Activated CD8-positive, alpha-beta memory T cell treated with anti-CD3 and anti-CD28 coated beads, Interleukin-2, amount 50 U/mL, for 48 hours (primary cell): Measurements from ENCODE around the gene NUDT3.
"Not testable (repeated sequence)": the region's sequence is repeated elsewhere in the genome, so short reads cannot be mapped to it uniquely, and the experiment has no call there.

Experiments
- DNase-seq: peaks from one replicate; pipeline ENCODE4 v3.0.0-alpha.2; 2020

NUDT3 gene

DNA sequence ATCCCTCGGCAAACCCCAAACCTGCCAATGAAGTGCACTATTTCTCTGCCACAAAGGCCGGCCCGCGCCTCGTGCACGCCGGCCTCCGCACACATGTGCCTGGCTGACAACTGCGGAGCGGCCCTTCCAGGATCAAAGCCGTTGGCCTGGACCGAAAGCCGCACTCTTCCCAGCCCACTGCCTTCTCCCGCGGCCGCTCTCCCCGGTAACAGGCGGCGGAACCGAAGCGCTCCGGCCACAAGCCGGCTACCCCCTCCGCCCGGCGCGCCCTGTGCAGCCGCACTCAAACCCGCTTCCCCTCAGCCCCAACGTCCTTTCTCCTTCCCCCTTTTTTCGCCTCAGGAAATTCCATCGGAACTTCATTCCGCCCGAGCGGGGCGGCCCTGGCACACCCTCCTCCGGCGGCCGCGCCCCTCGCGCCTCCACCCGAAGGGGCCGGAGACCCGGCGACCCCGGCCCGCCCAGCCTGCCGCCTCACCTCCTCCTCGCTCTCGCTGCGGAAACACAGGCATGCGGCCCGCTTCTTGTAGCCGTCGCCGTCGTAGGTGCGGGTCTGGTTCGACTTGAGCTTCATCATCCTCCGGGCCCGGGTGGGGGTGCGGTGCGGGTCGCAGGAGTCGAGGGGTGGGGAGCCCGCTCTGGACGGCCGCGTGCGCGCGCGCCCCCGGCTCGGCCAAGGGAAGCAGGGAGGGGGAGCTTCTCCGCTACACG is 528 bp downstream of the NUDT3 start:
- DNase-seq: peak; percentile 85

DNA sequence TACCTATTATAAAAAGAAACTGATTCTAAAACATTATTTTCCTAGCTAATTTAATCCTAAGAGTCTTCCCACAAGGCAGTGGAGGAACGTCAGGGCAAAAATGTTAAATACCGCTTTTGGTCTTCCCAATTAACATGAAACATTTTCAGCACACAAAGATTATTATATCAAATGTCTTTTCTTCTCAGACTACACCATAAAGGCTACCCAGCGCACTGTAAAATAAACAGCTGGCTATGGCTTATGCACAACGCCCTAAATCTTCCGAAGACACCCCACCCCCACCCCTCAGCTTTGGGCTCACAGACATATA is 1.0 kb downstream of the NUDT3 start:
- DNase-seq: no peak

DNA sequence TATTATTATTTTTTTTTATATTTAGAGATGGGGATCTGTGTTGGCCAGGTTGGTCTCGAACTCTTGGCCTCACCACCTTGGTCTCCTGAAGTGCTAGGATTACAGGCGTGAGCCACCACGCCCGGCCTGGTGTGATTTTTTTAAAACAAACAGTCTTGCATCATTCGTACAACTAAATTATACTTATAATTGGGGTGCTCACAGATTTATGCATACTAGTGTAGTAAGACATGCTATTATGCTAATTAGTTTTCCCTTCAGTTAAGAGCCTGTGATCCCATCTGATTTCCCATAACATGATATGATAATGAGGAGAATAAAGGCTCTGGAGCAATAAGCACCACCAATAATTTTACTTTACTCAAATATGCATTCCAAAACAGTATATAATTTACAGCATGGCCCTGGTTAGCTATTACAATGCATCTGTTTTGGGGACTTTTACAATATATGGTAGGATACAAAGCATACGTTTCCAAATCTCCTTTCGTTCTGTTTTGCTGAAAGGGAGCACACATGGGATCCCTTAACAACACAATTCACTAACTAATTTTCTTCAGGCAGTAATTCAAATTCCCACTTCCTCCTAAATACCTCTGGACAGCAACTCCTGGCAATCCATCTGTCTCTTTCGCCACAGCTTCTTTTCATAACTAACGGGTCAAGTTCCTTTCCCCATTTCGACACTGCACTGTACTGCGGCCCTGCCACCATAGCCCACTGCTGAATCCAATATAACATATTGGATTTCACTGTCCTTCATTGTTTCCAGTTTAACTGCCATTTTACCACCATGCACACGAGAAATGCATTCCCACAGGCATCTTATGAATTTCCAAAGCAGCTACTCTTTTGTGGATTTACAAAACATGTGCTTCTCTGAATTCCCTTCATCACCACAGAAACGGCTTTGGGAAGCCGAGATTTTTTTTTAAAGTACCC is 1.7 kb downstream of the NUDT3 start:
- no peak for DNase-seq

DNA sequence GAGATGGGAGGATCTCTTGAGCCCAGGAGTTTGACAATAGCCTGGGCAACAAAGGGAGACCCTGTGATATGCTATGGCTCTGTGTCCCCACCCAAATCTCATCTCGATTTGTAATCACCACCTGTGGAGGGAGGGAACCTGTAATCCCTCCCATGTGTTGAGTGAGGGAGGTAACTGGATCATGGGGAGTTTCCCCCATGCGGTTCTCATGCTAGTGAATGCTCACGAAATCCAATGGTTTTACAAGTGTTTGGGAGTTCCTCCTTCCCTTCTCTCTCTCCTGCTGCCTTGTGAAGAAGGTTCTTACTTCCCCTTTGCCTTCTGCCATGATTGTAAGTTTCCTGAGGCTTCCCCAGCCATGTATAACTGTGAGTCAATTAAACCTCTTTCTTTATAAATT is 3.4 kb downstream of the NUDT3 start:
- DNase-seq: no peak

DNA sequence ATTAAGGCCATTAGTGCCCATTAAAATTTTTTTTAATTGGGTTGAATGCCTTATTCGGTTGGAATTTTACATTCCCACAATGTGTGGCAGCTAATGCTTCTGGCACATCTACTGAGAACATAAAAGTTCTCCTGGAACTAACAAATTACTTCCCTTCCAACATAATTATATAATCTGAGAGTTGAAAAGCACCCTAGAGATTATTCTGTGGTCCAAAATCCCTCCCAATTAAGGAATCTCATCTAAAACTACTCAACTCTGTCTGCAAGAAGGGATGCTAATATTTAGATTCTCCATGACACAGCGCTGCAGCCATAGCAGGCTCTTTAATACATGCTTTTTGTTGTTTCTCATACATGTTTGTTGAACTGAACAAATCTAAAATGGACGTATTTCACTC is 4.0 kb downstream of the NUDT3 start:
- no peak for DNase-seq

DNA sequence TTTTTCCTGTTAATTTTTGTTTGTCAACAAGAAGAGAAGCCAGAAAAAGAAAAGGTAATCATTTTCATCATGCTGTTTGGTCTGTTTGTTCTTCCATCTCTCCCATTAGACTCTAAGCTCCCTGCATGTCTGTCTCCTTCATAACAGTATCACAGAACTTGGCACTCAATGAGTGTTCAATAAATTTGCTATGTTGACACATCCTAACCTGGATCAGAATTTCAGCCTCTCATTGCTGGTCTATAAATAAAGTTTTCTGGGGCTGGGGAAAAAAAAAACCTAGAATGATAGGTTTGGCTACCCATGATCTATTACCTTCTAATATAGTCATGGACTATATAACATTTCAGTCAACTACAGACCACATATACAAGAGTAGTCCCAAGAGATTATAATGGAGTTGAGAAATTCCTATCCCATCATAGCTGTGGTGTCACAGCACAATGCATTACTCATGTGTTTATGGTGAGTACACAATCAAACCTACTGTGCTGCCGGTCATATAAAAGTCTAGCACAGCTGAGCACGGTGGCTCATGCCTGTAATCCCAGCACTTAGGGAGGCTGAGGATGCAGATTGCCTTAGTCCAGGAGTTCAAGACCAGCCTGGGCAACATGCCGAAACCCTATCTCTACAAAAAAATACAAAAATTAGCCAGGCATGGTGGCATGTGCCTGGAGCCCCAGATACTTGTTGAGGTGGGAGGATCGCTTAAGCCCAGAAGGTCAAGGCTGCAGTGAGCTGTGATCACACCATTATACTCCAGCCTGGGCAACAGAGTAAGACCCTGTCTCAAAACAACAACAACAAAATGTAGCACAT is 5.9 kb downstream of the NUDT3 start:
- DNase-seq: no peak

DNA sequence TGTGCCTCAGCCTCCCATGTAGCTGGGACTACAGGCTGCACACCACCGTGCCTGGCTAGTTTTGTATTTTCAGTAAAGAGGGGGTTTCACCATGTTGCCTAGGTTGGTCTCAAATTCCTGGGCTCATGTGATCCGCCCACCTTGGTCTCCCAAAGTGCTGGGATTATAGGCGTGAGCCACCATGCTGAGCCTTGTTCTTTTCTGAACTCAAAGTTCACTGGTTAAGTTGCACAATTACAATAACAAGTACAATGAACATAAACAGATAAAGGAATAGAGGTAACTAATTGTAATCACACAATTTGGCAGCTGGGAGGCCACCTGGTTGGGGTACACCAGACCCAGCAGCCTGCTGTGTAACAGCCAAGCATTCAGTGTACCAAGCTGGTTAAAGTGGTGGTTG is 6.7 kb downstream of the NUDT3 start:
- no peak for DNase-seq

DNA sequence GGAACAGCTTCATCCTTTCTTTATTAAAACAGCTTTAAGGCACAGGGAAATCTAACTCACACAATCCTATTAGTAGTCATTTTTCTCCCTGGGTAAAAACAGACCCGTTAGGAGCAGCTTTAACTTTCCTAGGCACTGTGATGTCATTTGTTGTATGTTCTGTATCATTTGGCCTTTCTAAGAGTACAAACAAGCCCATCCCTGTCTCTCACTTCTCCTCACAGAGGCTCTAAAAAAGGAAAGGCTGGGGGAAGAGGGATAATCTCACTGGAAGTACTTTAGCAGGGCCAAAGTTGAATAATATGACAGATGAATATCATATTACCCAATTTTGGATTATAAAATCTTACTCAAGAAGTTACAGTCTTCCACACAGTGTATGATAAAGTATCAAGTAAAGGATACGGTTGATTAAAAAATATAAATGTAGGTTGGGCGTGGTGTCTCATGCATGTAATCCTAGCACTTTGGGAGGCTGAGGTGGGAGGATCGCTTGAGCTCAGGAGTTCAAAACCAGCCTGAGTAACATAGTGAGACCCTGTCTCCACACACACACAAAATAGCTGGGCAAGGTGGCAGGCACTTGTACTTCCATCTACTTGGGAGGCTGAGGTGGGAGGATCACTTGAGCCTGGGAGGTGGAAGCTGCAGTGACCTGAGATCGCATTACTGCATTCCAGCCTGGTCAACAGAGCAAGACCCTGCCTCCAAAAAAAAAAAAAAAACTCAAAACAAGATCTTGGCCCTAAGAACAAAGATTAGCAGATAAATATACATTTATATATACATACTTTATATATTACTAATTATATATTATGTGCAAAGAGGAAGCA is 7.9 kb downstream of the NUDT3 start:
- DNase-seq: no peak

DNA sequence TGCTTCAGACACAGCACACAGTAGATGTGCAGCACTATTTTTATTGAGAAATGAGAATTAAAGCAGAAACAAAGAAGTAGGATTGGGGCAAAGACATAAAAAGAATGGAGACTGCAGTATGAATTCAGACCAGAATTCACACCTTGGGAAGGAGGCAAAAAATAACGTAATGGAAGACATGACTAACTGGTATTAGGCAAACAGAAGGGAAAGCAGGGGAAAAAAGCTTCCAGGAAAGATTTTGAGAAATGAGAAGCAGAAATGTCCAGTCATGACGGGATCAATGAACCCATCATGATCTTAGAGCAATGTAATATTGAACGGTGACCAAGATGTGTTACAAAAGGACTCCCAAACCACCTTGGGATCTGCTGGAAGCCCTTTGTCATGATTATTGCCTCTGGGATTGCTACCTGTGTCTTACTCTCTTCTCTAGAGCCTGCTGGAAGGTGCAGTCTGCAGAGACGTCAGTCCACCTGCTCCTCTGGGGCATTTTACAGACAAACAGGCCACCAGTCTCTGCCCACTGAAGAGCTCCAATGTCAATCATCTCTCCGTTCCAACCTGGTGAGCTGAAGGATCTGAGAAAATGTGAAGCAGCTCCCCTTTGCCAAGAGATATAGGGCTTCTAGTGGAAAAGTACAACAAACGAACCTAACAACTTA is 8.7 kb downstream of the NUDT3 start:
- no peak for DNase-seq

DNA sequence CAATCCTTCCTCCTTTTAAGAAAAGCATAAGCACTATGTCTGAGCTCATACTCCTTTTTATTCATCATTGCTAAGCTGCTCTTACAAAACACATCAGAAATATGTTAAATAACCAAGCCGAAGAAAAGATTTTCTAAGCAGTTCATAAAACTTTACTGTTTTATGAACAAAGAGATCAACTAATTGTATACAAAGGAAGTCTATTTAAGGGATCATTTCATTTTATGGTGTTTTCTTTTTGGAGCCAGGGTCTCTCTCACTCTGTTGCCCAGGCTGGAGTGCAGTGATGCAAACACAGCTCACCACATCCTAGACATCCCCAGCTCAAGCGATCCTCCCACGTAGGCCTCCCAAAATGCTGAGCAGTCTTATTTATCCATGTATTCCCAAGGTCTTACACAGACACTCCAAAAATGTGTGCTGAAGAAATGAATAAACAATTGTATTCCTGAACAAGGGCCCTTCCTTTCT is 9.3 kb downstream of the NUDT3 start:
- no peak for DNase-seq

DNA sequence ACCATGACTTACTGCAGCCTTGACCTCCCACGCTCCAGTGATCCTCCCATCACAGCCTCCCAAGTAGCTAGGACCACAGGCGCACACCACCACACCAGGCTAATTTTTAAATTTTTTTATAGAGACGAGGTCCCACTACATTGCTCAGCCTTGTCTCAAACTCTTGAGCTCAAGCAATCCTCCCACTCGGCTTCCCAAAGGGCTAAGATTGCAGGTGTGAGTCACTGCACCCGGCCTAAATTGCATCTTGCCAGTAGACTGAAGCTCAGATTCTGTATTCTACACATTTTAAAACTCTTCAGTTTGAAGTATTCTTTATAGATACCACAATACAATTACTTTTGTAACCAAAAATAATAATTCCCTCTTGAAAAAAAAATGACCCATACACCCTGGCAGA is 11.4 kb downstream of the NUDT3 start:
- no peak for DNase-seq

DNA sequence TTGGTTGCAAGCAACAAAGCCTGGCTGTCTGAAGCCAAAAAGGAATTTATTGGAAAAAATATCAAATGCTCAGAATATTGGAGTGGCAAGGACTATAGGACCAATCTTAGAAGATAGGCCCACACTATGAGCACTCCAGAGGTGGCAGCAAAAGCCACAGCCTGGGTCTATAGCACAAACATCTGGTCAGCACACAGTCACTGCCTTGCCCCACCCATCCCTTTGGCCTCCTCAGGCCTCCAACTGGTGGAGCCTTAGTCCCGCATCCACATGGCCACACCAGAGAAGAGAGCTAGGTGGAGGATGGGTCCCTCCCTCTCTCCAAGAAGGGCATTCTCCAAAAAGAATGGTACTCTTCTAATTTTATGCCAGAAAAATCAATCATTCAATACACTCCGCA is 14.0 kb downstream of the NUDT3 start:
- DNase-seq: no peak

DNA sequence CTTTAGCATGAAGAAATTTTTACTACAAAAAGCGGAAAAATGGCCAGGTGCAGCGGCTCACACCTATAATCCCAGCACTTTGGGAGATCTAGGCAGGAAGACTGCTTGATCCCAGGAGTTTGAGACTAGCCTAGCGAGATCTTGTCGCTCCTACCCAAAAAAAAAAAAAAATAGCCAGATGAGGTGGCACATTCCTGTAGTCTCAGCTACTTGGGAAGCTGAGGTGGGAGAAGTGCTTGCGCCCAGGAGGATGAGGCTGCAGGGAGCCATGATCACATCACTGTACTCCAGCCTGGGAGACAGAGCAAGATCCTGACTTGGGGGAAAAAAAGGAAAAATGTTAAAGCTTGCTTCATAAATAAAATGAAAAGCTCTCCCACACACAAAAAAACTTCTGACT is 14.5 kb downstream of the NUDT3 start:
- DNase-seq: no peak

DNA sequence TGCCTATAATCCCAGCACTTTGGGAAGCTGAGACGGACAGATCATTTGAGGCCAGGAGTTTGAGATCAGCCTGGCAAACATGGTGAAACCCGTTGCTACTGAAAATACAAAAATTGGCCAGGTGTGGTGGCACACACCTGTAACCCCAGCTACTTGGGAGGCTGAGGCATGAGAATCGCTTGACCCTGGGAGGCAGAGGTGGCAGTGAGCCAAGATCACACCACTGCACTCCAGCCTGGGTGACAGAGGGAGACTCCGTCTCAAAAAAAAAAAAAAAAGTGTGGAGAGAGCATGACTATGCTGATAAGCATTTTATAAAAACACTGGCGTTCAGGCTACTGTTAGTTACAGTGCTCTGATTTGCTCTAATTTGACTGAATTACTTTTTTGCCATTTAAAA is 14.9 kb downstream of the NUDT3 start:
- not testable (repeated sequence) for DNase-seq

DNA sequence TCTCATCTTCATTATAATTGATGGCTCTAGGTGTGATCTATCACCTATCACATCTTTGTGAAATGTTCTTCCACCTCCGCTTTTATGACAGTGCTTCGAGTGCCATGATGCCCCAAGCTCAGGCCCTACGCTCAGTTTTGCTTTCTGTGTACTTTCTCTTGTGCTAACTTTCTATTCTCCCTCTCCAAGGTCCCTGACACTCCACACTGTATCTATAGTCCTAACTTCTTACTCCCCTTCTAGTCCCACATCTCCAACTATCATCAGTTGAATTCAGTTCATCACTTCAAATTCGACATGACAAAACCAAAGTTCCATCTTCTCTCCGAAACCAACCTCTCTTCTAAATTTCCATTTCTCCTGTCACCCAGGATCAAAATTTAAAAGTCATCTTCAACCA is 16.6 kb downstream of the NUDT3 start:
- DNase-seq: no peak

DNA sequence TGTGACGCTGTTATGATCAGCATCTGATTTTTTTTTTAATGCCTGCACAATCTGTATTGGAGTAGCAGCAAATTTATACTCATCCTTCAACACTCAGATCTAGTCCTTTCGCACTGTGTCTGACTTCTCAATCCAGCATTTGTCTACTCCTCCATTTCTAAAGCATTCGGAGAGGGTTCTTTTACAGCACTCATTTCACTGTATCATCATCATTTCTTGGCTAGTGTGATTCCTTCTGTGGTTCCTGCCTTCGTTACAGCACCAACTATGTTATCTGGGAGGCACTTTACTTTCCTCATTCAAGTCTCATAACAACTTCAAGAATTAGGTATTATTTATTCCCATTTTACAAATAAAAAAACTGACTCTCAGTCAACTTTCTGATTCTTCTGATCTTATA is 18.0 kb downstream of the NUDT3 start:
- DNase-seq: no peak

DNA sequence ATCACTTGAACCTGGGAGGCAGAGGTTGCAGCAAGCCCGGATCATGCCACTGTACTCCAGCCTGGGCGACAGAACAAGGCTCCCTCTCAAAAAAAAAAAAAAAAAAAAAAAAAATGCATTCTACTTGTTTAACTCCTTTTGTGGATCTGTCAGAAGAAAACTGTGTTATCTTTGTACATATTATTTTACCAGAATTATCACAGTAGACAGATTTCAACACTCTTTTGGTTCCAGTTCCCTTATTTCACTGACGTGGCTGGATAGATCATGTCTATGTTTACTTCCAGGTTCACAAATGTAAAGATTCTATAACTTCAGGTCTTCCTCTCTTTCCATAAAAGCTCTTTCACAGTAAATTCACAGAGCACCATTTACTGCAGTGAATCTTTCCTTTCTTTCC is 18.4 kb downstream of the NUDT3 start:
- no peak for DNase-seq

DNA sequence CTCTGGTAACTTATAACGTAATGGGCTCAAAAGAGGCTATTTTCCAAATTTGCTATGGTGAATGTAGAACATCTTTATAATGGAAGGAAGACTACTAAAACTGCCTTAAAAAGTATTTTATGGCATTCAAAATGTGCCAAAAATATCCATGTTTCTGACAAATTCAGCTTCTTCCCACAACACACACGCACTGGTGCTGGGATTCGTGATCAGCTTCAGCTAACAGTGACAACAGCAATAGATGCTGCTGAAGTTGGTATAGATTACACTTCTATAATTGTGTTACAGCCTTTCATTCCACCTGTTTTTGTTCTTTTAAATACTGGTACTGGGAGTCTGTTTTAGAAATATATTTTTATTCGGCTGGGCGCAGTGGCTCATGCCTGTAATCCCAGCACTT is 19.0 kb downstream of the NUDT3 start:
- no peak for DNase-seq

DNA sequence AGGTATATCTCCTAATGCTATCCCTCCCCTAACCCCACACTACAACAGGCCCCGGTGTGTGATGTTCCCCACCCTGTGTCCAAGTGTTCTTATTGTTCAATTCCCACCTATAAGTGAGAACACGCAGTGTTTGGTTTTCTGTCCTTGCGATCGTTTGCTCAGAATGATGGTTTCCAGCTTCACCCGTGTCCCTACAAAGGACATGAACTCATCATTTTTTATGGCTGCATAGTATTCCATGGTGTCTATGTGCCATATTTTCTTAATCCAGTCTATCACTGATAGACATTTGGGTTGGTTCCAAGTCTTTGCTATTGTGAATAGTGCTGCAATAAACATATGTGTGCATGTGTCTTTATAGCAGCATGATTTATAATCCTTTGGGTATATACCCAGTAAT is 20.6 kb downstream of the NUDT3 start:
- not testable (repeated sequence) for DNase-seq

DNA sequence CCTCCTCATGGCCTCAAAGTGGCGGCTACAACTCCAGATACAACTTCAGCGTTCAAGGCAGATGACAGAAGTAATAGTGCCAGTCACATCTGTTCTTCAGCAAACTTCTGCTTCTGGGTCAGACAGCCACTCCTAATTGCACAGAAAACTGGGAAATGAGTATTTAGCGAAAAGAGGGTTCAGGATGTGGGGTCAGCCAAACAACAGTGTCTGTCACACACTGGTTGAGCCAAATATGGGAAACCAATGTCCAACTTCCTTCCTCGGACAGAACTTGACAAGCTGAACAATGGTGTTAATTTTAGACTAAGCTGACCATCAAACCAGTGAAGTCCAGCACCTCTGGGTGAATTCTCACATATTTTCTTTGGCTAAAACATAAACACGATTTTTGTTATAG is 22.1 kb downstream of the NUDT3 start:
- no peak for DNase-seq

DNA sequence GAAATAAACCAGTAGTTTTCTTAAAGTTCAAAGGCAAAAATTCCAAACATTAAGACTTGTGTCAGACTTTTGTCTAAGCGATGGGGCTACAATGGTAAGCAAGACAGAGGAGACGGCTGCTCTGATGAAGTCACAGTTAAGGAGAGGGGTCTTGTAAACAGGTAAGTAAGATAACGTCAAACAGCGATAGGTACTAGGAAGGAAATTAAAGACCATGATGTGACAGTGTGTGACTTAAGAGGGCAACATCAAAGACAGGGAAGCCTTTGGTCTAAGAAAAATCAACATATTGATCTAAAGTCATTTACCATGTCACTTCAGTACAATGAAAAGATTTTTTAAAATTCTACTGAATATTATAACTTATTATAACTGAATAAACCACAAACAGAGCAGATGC is 23.1 kb downstream of the NUDT3 start:
- no peak for DNase-seq

DNA sequence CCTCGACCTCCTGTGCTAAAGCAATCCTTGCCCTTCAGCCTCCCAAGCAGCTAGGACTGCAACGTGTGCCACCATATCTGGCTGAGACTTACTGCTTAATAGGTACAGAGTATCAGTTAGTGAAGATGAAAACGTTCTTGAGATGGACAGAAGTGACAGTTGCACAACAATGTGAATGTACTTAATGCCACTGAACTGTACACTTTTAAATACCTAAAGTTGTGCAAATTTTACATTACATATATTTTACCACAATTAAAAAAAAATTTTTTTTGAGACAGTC is 25.9 kb downstream of the NUDT3 start:
- no peak for DNase-seq
